Smooth muscle cell (in vitro differentiated cells): ENCODE results near the gene FHL2. TPM values are rescaled to one million over a fixed set of nuclear protein-coding genes. Genes with fewer than 3 reads are reported as not detected.
"Not testable (repeated sequence)": the region's sequence is repeated elsewhere in the genome, so short reads cannot be mapped to it uniquely, and the experiment has no call there.

ENCODE experiments used
- DNase-seq: peaks from one replicate; lab custom pipeline; 2025; ENCODE audit not compliant: unreplicated experiment; lab: John Stamatoyannopoulos, UW
- H2AFZ ChIP-seq: fragments of 200-600 bp; sonication (generic); 2 replicates; pipeline ENCODE4 v1.6.0; 2016; ENCODE audit warnings: antibody characterized with exemption, low read depth, mild to moderate bottlenecking
- H3F3A ChIP-seq: fragments of 200-600 bp; sonication (generic); 2 replicates; pipeline ENCODE4 v1.6.0; 2017; ENCODE audit warnings: antibody characterized with exemption, low read depth
- H3K27ac ChIP-seq: fragments of 200-600 bp; sonication (generic); 2 replicates; pipeline ENCODE4 v1.5.1; 2016; ENCODE audit warnings: low read depth, mild to moderate bottlenecking
- H3K27me3 ChIP-seq: fragments of 200-600 bp; sonication (generic); 2 replicates; pipeline ENCODE4 v1.6.1; 2016; ENCODE audit warnings: low read depth, mild to moderate bottlenecking
- H3K36me3 ChIP-seq: fragments of 200-600 bp; sonication (generic); 2 replicates; pipeline ENCODE4 v1.5.1; 2016; ENCODE audit warnings: low read depth
- H3K4me1 ChIP-seq: fragments of 200-600 bp; sonication (generic); 2 replicates; pipeline ENCODE4 v1.5.1; 2016; ENCODE audit warnings: low read depth
- H3K4me2 ChIP-seq: fragments of 200-600 bp; sonication (generic); 2 replicates; pipeline ENCODE4 v1.6.0; 2016; ENCODE audit warnings: mild to moderate bottlenecking
- H3K4me3 ChIP-seq: fragments of 200-600 bp; sonication (generic); 2 replicates; pipeline ENCODE4 v1.5.1; 2016; ENCODE audit warnings: mild to moderate bottlenecking
- H3K79me2 ChIP-seq: fragments of 200-600 bp; sonication (generic); 2 replicates; pipeline ENCODE4 v1.6.0; 2016; ENCODE audit warnings: low read depth, mild to moderate bottlenecking
- H3K9ac ChIP-seq: fragments of 200-600 bp; sonication (generic); 2 replicates; pipeline ENCODE4 v1.6.0; 2016; ENCODE audit warnings: low read depth
- H3K9me3 ChIP-seq: fragments of 200-600 bp; sonication (generic); replicated peaks from 2 replicates; pipeline ENCODE4 v1.5.1; 2016; ENCODE audit warnings: low read depth
- H4K20me1 ChIP-seq: fragments of 200-600 bp; sonication (generic); 2 replicates; pipeline ENCODE4 v1.6.0; 2016; ENCODE audit warnings: low read depth
- WGBS: methylation state at CpG from one replicate; pipeline ENCODE4 v1.1.7; 2016; ENCODE audit warnings: low lambda C conversion rate; 5-methylcytosine and 5-hydroxymethylcytosine counted together
- polyA plus RNA-seq: library from polyadenylated mRNA; unstranded; fragments of >200 nt; fragmentation: Nextera tagmentation; extraction: Ambion mirVana; gene quantifications from 2 replicates; pipeline ENCODE4 v1.2.1, GENCODE V29; 2016
- total RNA-seq: library from RNA; depleted of rRNA; stranded (reverse); fragments of >200 nt; gene quantifications from 2 replicates; pipeline ENCODE4 v1.2.3, GENCODE V29; 2014
- TF ChIP-seq, protein P1 (sequence below): fragments of 200-600 bp; sonication (generic); IDR thresholded peaks from 2 replicates; pipeline ENCODE4 v1.5.1; 2017; ENCODE audit warnings: borderline replicate concordance, mild to moderate bottlenecking, antibody characterized with exemption; ENCODE audit not compliant: insufficient read depth, poor library complexity, severe bottlenecking

FHL2 gene
- total and polyA plus RNA-seq, 2 experiments from 2014 or later: 64.1 to 98.0 TPM

- Histone ChIP-seq H2AFZ (no peak overlapping the region), H3K27ac (peak overlapping the region; percentile 11), H3K79me2 (peaks cover 37% of the 10 kb centered on the region), H3K4me3 (peak overlapping the region; percentile 60), H4K20me1 (no peaks in the 10 kb centered on the region), H3K36me3 (no peaks in the 10 kb centered on the region), H3K4me1 (peaks cover 17% of the 10 kb centered on the region), H3K27me3 (no peaks in the 10 kb centered on the region), H3F3A (peaks cover 11% of the 10 kb centered on the region), H3K9ac (peak overlapping the region; percentile 50), H3K4me2 (peak overlapping the region; percentile 91), H3K9me3 (no peaks in the 10 kb centered on the region)
- TF ChIP-seq, protein P1, sequence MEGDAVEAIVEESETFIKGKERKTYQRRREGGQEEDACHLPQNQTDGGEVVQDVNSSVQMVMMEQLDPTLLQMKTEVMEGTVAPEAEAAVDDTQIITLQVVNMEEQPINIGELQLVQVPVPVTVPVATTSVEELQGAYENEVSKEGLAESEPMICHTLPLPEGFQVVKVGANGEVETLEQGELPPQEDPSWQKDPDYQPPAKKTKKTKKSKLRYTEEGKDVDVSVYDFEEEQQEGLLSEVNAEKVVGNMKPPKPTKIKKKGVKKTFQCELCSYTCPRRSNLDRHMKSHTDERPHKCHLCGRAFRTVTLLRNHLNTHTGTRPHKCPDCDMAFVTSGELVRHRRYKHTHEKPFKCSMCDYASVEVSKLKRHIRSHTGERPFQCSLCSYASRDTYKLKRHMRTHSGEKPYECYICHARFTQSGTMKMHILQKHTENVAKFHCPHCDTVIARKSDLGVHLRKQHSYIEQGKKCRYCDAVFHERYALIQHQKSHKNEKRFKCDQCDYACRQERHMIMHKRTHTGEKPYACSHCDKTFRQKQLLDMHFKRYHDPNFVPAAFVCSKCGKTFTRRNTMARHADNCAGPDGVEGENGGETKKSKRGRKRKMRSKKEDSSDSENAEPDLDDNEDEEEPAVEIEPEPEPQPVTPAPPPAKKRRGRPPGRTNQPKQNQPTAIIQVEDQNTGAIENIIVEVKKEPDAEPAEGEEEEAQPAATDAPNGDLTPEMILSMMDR: no peak
- 4% methylated on average over 5 of the region's 17 CpGs for WGBS
- DNase-seq: no peak
Observed at GRCh38 chr2:105329197-105329554, 69.7 kb downstream of the FHL2 start.

- DNase-seq: no peak
- Histone ChIP-seq H3K79me2 (peaks cover 39% of the 10 kb centered on the region), H3K27me3 (no peaks in the 10 kb centered on the region)
Observed at GRCh38 chr2:105328281-105329196, 70.3 kb downstream of the FHL2 start.

DNA sequence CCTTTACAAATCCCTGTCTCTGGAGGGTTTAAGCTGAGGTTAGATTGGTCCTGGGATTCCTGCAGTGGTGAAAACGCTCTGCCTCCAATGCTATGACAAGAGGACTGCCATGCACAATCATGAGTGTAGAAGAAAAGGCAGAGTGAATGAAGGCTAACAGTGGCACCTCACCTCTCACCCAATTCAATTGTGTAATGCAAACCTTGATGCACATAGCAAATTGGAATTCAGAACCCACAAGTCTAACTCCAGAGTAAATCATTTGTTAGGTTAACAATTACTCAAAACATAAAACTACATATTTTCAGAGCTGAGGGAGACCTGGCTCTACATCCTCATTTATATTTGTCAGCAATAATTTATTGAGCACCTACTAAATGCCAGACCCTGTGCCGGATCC is 71.2 kb downstream of the FHL2 start:
- H3K4me2 ChIP-seq: peak overlapping the region; percentile 91
- DNase-seq: no peak
- no peaks in the 10 kb centered on the region for H3K9me3 ChIP-seq
- peaks cover 23% of the 10 kb centered on the region for H3K4me1 ChIP-seq
- H3K27ac ChIP-seq: peak overlapping the region; percentile 99
- H3F3A ChIP-seq: peaks cover 14% of the 10 kb centered on the region
- 86% methylated on average over 2 of the region's 2 CpGs for WGBS
- H4K20me1 ChIP-seq: no peaks in the 10 kb centered on the region
- H3K4me3 ChIP-seq: no peak overlapping the region
- no peak overlapping the region for H2AFZ ChIP-seq
- no peaks in the 10 kb centered on the region for H3K36me3 ChIP-seq
- H3K79me2 ChIP-seq: peaks cover 47% of the 10 kb centered on the region
- no peak overlapping the region for H3K9ac ChIP-seq
- TF ChIP-seq, protein P1: no peak
- H3K27me3 ChIP-seq: no peaks in the 10 kb centered on the region

More at GRCh38 chr2:105328281-105329196, 70.3 kb downstream of the FHL2 start:
- peak overlapping the region; percentile 50 for H3K9ac ChIP-seq
- H3F3A ChIP-seq: peaks cover 14% of the 10 kb centered on the region
- no peak overlapping the region for H2AFZ ChIP-seq
- peaks cover 23% of the 10 kb centered on the region for H3K4me1 ChIP-seq
- H3K4me3 ChIP-seq: peak overlapping the region; percentile 60
- H4K20me1 ChIP-seq: no peaks in the 10 kb centered on the region
- H3K27ac ChIP-seq: peak overlapping the region; percentile 99
- H3K4me2 ChIP-seq: peak overlapping the region; percentile 91
- H3K36me3 ChIP-seq: no peaks in the 10 kb centered on the region
- WGBS: 70% methylated on average over 16 of the region's 16 CpGs
- no peaks in the 10 kb centered on the region for H3K9me3 ChIP-seq
- TF ChIP-seq, protein P1: no peak

GRCh38 chr2:105327271-105327670 is 71.6 kb downstream of the FHL2 start:
- Histone ChIP-seq H3K4me1 (peaks cover 23% of the 10 kb centered on the region), H3K27ac (peak overlapping the region; percentile 99), H3F3A (peaks cover 14% of the 10 kb centered on the region), H3K4me2 (peak overlapping the region; percentile 39), H3K79me2 (peaks cover 51% of the 10 kb centered on the region)
- H2AFZ ChIP-seq, H3K4me3 ChIP-seq, H3K27me3 ChIP-seq, H4K20me1 ChIP-seq, H3K9me3 ChIP-seq, H3K36me3 ChIP-seq, H3K9ac ChIP-seq, DNase-seq: not testable (repeated sequence)
- WGBS: 98% methylated on average over 3 of the region's 3 CpGs
